Superior temporal gyrus (tissue), 1 donor: ENCODE results near the gene PGD.
"Not testable (repeated sequence)": the region's sequence is repeated elsewhere in the genome, so short reads cannot be mapped to it uniquely, and the experiment has no call there.

Experiments used
- DNase-seq: peaks from one replicate; pipeline ENCODE4 v3.0.0-alpha.2; 2016; ENCODE audit errors: extremely low spot score

PGD gene

GRCh38 chr1:10437052-10437451 lies 38.2 kb downstream of the PGD start:
- DNase-seq: no peak

GRCh38 chr1:10438677-10439163 lies 39.9 kb downstream of the PGD start:
- DNase-seq: no peak

DNA sequence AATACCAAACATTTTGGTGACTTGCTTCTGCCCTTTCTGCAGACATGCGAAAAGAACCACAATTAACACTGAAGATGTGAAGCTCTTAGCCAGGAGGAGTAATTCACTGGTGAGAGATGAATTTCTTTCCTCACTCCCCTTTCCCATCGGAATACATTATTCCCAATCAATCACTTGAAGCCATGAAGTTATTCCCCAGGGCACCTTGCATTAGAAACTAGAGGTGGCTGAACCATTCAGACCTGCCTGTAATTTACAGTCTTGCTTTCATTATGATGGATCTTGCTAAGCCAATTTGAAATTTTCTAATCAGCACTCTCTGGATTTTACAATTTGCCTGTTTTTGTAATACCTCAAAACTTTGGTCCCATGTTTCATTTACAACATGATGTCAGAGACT lies 41.4 kb downstream of the PGD start:
- DNase-seq: no peak

DNA sequence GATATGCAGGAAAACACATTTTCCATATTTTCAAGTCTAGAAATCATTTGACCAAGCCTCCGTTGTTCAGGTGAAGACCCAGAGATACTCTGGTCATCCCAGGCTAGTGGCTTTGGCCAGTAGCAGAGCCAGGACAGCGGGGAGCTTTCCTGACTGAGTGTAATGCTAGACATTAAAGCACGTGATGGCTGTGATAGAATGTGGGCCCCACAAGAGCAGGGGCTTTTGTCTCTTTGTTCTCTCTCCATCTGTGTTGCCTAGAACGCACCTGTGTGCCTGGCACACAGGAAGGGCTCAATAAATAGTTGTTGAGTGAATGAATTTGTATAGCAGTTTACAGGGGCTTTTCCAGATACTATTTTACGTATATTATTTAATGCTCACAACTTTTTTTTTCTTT lies 41.9 kb downstream of the PGD start:
- no peak for DNase-seq

GRCh38 chr1:10444248-10444647 lies 45.4 kb downstream of the PGD start:
- no peak for DNase-seq

GRCh38 chr1:10444795-10445397 lies 46.0 kb downstream of the PGD start:
- DNase-seq: no peak

DNA sequence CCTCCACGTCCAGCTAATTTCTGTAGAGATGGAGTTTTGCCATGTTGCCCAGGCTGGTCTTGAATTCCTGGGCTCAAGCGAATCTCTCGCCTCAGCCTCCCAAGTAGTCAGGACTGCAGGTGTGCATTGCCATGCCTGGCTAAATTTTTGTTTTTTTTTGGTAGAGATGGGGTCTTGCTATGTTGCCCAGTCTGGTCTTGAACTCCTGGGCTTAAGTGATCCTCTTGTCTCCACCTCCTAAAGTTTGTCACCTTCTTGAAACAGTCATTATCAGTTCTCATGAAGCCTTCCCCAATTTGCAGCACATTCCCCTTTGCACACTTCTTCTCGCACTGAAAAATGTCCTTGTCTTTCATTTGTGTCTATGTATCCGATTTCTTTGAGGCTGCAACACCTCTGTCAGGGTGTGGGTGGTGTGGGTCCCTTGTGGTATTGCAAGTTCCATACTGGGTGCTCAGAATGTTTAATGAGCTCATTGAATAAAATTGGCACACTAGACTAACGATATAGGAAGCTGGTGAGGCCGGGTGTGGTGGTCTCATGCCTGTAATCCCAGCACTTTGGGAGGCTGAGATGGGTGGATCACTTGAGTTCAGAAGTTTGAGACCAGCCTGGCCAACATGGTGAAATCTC lies 48.0 kb downstream of the PGD start:
- no peak for DNase-seq

GRCh38 chr1:10449751-10450150 lies 50.9 kb downstream of the PGD start, which contains the start of gene CORT:
Gene CORT (plus strand): TSS chr1:10450031. CDS start chr1:10450224, 193 bp downstream.
- DNase-seq: peak; percentile 33

DNA sequence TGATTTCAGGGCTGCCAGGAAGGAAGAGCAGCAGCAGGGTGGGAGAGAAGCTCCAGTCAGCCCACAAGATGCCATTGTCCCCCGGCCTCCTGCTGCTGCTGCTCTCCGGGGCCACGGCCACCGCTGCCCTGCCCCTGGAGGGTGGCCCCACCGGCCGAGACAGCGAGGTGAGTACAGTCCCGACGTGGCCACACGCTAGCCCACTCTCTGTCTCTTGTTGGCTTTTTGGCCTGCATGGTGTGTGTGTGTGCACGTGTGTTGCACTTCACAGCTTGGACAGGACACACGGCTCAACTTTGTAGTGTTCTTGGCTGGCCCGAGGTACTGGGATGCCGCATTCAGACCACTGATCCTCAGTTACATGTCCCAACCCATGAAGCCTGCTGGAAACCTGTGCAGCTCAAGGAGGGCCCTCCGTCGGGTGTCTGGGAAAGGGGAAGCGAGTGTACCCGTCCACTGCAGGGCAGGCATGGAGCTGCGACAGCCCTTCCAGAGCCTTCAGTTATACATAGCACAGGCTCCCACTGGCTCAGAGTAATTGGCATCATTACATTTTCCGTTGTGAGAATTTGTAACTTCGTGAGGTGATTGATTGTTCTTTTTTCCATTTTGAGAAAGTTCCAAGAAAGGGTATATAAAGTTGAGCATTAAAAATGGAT lies 51.4 kb downstream of the PGD start:
- DNase-seq: no peak

GRCh38 chr1:10450836-10451235 lies 52.0 kb downstream of the PGD start:
- no peak for DNase-seq

GRCh38 chr1:10451287-10451686 lies 52.4 kb downstream of the PGD start:
- no peak for DNase-seq

DNA sequence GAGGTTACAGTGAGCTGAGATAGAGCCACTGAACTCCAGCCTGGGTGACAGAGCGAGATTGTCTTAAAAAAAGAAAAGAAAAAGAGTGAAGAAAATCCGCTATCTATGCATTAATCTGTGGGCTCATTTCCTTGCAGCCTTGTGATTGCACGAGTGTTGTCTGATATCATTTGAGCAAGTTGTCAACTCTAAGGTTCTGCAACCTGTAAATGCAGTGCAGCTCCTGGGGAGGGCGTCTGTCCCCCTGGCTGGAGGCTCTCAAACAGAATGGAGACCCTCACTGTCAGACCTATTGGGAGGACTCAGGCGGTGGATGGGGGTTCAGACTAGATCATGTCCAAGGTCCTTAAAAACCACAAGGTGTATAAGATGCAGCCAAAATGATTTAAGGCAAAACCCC lies 57.2 kb downstream of the PGD start:
- no peak for DNase-seq

GRCh38 chr1:10456661-10457060 lies 57.8 kb downstream of the PGD start:
- no peak for DNase-seq

GRCh38 chr1:10457462-10457861 lies 58.6 kb downstream of the PGD start:
- DNase-seq: not testable (repeated sequence)

- no peak for DNase-seq
Measured at GRCh38 chr1:10457875-10458274, 59.0 kb downstream of the PGD start.

GRCh38 chr1:10459184-10459583 lies 60.3 kb downstream of the PGD start:
- DNase-seq: no peak

DNA sequence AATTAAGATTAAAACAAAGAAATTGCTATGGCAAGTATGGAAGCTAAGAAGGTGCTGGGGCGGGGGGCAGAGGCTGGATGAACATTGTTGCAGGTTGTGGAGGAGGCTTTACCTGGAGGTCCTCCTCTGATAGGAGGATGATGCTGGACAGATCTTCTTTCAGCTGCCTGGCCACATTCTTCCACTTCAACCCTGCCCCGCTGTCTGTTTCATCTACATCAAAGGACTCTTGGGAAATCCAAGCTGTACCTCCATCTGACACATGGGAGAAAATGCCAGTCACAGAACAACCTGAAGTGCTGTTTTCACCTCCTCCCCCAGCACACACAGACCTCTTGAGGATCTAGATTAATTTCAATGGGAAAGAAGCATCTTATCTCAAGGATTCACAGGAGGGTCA lies 68.2 kb downstream of the PGD start:
- DNase-seq: no peak

DNA sequence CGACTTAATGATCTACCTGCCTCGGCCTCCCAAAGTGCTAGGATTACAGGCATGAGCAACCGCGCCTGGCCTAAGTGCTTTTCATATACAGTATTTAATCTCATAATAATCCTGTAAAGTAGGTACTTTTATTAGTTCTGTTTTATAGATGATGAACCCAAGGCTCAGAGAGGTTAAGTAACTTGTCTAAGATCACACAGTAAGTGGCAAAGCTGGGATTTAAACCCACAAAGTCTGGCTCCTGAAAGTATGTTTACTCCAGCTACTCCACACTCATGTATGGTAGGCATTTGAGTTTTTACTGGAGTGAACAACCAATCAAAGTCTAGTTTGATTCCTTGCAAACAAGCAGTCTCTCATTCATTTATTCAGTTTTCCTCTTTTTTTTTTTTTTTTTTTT lies 71.2 kb downstream of the PGD start:
- DNase-seq: no peak
